ENCODE data around the gene MARCHF10.

- TF ChIP-seq POLR2A (IDR thresholded peaks at IDR 0.05; ENCODE audit: low read depth) (no peak), CTCF (IDR thresholded peaks at IDR 0.05) (no peak), EP300 (IDR thresholded peaks at IDR 0.05) (no peak), POLR2AphosphoS5 (IDR thresholded peaks at IDR 0.05) (no peak)
These were observed 46.1 kb upstream of the MARCHF10 start for GRCh38 chr17:62854098-62854680.
